ENCODE data around the gene CERS5.

DNA sequence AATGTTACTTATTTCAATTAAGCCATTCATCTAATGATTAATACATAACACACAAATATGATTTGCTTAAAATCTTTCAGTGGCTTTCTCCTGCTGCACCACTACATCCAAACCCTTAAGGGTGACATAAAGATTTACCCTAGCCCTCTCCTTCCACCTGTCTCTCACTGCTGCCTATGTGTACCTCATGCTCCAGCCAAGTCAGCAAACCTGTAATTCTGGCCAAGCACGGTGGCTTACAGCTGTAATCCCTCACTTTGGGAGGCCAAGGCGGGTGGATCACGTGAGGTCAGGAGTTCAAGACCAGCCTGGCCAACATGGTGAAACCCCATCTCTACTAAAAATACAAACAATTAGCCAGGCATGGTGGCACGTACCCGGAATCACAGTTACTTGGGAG lies 31.7 kb upstream of the CERS5 start:
- TF ChIP-seq, protein P1, sequence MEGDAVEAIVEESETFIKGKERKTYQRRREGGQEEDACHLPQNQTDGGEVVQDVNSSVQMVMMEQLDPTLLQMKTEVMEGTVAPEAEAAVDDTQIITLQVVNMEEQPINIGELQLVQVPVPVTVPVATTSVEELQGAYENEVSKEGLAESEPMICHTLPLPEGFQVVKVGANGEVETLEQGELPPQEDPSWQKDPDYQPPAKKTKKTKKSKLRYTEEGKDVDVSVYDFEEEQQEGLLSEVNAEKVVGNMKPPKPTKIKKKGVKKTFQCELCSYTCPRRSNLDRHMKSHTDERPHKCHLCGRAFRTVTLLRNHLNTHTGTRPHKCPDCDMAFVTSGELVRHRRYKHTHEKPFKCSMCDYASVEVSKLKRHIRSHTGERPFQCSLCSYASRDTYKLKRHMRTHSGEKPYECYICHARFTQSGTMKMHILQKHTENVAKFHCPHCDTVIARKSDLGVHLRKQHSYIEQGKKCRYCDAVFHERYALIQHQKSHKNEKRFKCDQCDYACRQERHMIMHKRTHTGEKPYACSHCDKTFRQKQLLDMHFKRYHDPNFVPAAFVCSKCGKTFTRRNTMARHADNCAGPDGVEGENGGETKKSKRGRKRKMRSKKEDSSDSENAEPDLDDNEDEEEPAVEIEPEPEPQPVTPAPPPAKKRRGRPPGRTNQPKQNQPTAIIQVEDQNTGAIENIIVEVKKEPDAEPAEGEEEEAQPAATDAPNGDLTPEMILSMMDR (IDR thresholded peaks at IDR 0.05 in 2 of 3, conservative IDR thresholded peaks at IDR 0.05 in 1 of 3; ENCODE audit: control insufficient read depth in 2 of 3, extremely low read depth in 1 of 3, insufficient read depth in 1 of 3, low read depth in 3 of 3, low read length in 3 of 3), result no peak
- TF ChIP-seq, protein P2, sequence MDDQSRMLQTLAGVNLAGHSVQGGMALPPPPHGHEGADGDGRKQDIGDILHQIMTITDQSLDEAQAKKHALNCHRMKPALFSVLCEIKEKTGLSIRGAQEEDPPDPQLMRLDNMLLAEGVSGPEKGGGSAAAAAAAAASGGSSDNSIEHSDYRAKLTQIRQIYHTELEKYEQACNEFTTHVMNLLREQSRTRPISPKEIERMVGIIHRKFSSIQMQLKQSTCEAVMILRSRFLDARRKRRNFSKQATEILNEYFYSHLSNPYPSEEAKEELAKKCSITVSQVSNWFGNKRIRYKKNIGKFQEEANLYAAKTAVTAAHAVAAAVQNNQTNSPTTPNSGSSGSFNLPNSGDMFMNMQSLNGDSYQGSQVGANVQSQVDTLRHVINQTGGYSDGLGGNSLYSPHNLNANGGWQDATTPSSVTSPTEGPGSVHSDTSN (IDR thresholded peaks at IDR 0.05; ENCODE audit: insufficient replicate concordance, low read depth, low read length), result no peak
- TF ChIP-seq, protein P3, sequence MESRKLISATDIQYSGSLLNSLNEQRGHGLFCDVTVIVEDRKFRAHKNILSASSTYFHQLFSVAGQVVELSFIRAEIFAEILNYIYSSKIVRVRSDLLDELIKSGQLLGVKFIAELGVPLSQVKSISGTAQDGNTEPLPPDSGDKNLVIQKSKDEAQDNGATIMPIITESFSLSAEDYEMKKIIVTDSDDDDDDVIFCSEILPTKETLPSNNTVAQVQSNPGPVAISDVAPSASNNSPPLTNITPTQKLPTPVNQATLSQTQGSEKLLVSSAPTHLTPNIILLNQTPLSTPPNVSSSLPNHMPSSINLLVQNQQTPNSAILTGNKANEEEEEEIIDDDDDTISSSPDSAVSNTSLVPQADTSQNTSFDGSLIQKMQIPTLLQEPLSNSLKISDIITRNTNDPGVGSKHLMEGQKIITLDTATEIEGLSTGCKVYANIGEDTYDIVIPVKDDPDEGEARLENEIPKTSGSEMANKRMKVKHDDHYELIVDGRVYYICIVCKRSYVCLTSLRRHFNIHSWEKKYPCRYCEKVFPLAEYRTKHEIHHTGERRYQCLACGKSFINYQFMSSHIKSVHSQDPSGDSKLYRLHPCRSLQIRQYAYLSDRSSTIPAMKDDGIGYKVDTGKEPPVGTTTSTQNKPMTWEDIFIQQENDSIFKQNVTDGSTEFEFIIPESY (IDR thresholded peaks at IDR 0.05), result no peak
- TF ChIP-seq ZNF274 (IDR thresholded peaks at IDR 0.05; ENCODE audit: insufficient read depth, insufficient read length) (no peak), POLR2A (IDR thresholded peaks at IDR 0.05; ENCODE audit: low read depth, low read length) (no peak), GABPA (IDR thresholded peaks at IDR 0.05; ENCODE audit: low read depth) (no peak), SIX5 (IDR thresholded peaks at IDR 0.05; ENCODE audit: low read depth, low read length, severe bottlenecking) (no peak), RELA (IDR thresholded peaks at IDR 0.05; ENCODE audit: borderline replicate concordance, partially characterized antibody) (no peak), EP300 (IDR thresholded peaks at IDR 0.05; ENCODE audit: borderline replicate concordance in 1 of 2, control insufficient read depth in 1 of 2, low read depth in 2 of 2, low read length in 2 of 2) (no peak), YBX1 (IDR thresholded peaks at IDR 0.05) (no peak), ZNF24 (IDR thresholded peaks at IDR 0.05) (no peak)
- TF ChIP-seq, protein P4, sequence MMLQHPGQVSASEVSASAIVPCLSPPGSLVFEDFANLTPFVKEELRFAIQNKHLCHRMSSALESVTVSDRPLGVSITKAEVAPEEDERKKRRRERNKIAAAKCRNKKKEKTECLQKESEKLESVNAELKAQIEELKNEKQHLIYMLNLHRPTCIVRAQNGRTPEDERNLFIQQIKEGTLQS (IDR thresholded peaks at IDR 0.05; ENCODE audit: borderline replicate concordance, extremely low read depth, low read depth, low read length), result no peak
- TF ChIP-seq, protein P5, sequence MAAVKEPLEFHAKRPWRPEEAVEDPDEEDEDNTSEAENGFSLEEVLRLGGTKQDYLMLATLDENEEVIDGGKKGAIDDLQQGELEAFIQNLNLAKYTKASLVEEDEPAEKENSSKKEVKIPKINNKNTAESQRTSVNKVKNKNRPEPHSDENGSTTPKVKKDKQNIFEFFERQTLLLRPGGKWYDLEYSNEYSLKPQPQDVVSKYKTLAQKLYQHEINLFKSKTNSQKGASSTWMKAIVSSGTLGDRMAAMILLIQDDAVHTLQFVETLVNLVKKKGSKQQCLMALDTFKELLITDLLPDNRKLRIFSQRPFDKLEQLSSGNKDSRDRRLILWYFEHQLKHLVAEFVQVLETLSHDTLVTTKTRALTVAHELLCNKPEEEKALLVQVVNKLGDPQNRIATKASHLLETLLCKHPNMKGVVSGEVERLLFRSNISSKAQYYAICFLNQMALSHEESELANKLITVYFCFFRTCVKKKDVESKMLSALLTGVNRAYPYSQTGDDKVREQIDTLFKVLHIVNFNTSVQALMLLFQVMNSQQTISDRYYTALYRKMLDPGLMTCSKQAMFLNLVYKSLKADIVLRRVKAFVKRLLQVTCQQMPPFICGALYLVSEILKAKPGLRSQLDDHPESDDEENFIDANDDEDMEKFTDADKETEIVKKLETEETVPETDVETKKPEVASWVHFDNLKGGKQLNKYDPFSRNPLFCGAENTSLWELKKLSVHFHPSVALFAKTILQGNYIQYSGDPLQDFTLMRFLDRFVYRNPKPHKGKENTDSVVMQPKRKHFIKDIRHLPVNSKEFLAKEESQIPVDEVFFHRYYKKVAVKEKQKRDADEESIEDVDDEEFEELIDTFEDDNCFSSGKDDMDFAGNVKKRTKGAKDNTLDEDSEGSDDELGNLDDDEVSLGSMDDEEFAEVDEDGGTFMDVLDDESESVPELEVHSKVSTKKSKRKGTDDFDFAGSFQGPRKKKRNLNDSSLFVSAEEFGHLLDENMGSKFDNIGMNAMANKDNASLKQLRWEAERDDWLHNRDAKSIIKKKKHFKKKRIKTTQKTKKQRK (IDR thresholded peaks at IDR 0.05; ENCODE audit: low read depth, low read length), result no peak
